ENCODE results near the gene EEF1G.

DNA sequence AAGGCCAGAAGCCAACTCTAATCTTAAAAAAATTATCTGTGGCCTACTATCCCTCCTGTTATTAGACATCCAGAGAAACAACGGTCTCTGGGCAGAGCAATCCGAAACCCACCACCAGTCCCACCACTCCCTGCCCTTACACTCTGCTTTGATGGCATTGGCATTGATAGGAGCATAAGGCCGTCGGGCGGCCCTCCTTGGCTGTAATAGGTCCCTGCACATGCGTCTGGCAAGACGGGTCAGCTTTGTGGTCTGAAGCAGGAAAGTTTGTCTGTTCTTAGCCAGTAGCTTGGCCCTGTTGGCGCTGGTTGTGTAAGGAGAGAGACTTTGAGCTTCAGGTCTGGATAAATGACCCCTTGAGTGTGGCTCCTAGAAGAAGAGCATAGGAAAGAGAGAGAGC is 21.4 kb upstream of the EEF1G start:
- TF ChIP-seq, protein P1, sequence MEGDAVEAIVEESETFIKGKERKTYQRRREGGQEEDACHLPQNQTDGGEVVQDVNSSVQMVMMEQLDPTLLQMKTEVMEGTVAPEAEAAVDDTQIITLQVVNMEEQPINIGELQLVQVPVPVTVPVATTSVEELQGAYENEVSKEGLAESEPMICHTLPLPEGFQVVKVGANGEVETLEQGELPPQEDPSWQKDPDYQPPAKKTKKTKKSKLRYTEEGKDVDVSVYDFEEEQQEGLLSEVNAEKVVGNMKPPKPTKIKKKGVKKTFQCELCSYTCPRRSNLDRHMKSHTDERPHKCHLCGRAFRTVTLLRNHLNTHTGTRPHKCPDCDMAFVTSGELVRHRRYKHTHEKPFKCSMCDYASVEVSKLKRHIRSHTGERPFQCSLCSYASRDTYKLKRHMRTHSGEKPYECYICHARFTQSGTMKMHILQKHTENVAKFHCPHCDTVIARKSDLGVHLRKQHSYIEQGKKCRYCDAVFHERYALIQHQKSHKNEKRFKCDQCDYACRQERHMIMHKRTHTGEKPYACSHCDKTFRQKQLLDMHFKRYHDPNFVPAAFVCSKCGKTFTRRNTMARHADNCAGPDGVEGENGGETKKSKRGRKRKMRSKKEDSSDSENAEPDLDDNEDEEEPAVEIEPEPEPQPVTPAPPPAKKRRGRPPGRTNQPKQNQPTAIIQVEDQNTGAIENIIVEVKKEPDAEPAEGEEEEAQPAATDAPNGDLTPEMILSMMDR (IDR thresholded peaks at IDR 0.05): no peak
- TF ChIP-seq POLR2A (IDR thresholded peaks at IDR 0.05): no peak
